ENCODE measurements around the gene MAB21L1. TPM values are rescaled to one million over a fixed set of nuclear protein-coding genes. Genes with fewer than 3 reads are reported as not detected.

The MAB21L1 gene
- total RNA-seq, 1 experiment from 2014 or later = not detected

DNA sequence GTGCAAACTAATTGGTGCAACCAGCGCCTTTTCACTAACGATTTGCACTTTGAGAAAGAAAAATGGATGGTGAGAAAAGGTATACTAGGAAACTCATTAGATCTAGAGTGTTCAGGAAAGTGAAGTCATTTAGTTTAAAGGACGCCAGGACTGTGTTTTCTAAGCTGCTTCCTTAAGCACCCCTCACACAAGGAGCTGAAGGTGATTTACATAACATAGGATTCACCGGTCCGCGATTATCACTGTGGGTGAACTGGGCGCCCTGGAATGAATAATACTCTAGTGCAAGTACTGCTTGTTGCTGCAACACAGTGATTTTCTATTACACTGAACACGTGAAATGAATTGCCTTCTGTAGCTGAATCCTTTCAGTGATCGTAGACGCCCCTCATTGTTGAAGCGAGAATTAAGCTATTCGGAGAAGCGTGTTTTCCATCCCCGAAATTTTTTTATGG lies 2.6 kb upstream of the MAB21L1 start:
- in situ Hi-C loops (cut with HindIII; ENCODE audit: low pct_unique_long_range_greater_than_20kb, low sequenced_read_pairs) (no loop called here), intact Hi-C loops (cut with micrococcal nuclease; ENCODE audit: unreplicated experiment) (no loop called here)
- CTCF ChIA-PET = no interaction called here
- Histone ChIP-seq H3K27me3 (ENCODE audit: control insufficient read depth, insufficient read depth, low read length) (no peaks in the 10 kb centered on the region), H3K4me1 (ENCODE audit: control insufficient read depth, insufficient read depth, low read length) (no peaks in the 10 kb centered on the region), H3K36me3 (ENCODE audit: control insufficient read depth, insufficient read depth, low read length) (no peaks in the 10 kb centered on the region), H3K9me3 (ENCODE audit: control insufficient read depth, insufficient read depth, low read depth, low read length) (no peaks in the 10 kb centered on the region), H3K27ac (ENCODE audit: low read length) (no peak overlapping the region), H3K4me3 (ENCODE audit: low read depth in 2 of 2, low read length in 2 of 2) (peak overlapping the region in 1 of 2 experiments; percentile 31; a peak in 1 of 4 replicates)
- ATAC-seq (no peak), DNase-seq (ENCODE audit: low read depth, low spot score) (no peak)
- BruUV-seq (replicated peaks) = no TSS peak
- TF ChIP-seq TCF7L2 (IDR thresholded peaks at IDR 0.05; ENCODE audit: low read depth, low read length) = no peak
- no peak for TF ChIP-seq SIN3A (IDR thresholded peaks at IDR 0.05; ENCODE audit: borderline replicate concordance, insufficient read depth, low read depth, low read length)
- TF ChIP-seq, protein P1, sequence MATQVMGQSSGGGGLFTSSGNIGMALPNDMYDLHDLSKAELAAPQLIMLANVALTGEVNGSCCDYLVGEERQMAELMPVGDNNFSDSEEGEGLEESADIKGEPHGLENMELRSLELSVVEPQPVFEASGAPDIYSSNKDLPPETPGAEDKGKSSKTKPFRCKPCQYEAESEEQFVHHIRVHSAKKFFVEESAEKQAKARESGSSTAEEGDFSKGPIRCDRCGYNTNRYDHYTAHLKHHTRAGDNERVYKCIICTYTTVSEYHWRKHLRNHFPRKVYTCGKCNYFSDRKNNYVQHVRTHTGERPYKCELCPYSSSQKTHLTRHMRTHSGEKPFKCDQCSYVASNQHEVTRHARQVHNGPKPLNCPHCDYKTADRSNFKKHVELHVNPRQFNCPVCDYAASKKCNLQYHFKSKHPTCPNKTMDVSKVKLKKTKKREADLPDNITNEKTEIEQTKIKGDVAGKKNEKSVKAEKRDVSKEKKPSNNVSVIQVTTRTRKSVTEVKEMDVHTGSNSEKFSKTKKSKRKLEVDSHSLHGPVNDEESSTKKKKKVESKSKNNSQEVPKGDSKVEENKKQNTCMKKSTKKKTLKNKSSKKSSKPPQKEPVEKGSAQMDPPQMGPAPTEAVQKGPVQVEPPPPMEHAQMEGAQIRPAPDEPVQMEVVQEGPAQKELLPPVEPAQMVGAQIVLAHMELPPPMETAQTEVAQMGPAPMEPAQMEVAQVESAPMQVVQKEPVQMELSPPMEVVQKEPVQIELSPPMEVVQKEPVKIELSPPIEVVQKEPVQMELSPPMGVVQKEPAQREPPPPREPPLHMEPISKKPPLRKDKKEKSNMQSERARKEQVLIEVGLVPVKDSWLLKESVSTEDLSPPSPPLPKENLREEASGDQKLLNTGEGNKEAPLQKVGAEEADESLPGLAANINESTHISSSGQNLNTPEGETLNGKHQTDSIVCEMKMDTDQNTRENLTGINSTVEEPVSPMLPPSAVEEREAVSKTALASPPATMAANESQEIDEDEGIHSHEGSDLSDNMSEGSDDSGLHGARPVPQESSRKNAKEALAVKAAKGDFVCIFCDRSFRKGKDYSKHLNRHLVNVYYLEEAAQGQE (IDR thresholded peaks at IDR 0.05; ENCODE audit: insufficient read depth in 1 of 2, low read depth in 2 of 2, low read length in 1 of 2) = no peak
- TF ChIP-seq POLR2AphosphoS5 (IDR thresholded peaks at IDR 0.05; ENCODE audit: low read depth, low read length) = no peak
- TF ChIP-seq, protein P2, sequence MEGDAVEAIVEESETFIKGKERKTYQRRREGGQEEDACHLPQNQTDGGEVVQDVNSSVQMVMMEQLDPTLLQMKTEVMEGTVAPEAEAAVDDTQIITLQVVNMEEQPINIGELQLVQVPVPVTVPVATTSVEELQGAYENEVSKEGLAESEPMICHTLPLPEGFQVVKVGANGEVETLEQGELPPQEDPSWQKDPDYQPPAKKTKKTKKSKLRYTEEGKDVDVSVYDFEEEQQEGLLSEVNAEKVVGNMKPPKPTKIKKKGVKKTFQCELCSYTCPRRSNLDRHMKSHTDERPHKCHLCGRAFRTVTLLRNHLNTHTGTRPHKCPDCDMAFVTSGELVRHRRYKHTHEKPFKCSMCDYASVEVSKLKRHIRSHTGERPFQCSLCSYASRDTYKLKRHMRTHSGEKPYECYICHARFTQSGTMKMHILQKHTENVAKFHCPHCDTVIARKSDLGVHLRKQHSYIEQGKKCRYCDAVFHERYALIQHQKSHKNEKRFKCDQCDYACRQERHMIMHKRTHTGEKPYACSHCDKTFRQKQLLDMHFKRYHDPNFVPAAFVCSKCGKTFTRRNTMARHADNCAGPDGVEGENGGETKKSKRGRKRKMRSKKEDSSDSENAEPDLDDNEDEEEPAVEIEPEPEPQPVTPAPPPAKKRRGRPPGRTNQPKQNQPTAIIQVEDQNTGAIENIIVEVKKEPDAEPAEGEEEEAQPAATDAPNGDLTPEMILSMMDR (IDR thresholded peaks at IDR 0.05) = no peak
- POLR2A ChIA-PET = no interaction called here

DNA sequence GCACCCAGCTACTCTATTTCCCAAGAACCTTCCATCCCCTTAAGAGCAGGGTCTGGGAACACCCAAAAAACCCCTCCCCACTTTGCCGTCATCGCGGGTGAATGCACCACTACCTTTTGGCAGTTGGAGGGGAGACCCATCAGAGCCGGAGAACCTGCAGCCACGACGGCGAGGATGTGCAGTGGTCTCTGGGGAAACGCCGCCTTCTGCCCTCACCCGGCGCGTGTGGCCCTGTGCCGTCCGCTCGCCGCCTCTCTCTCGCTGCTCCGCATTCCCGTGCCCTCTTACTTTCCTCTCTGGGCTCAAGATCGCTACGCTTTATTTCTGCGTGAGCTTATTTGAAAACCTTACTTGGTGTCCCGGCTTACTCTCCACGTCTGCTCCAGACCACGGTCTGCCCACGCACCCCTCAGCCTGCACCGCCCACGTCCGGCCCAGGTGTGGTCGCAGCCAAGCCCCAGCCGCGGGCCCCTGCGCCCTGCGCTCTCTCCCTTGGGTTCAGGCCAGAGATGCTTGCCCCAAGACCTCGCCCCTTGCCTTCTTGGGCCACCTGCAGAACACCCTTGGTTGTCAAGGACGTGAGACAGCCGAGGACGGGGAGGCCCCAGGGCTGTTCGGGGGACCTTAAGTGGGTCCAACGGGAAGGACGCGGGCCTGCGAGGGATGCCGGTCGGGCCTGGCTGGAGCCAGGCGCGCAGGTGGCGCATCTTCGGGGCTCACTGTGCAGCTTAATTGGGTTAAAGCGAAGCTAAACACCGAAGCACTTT lies 2.0 kb upstream of the MAB21L1 start:
- ATAC-seq = no peak
- TF ChIP-seq, protein P2 (IDR thresholded peaks at IDR 0.05) = no peak
- TF ChIP-seq TCF7L2 (IDR thresholded peaks at IDR 0.05; ENCODE audit: low read depth, low read length) = no peak
- TF ChIP-seq POLR2AphosphoS5 (IDR thresholded peaks at IDR 0.05; ENCODE audit: low read depth, low read length) = no peak
- no peak for TF ChIP-seq SIN3A (IDR thresholded peaks at IDR 0.05; ENCODE audit: borderline replicate concordance, insufficient read depth, low read depth, low read length)
- Histone ChIP-seq H3K27ac (ENCODE audit: low read length) (no peak overlapping the region), H3K36me3 (ENCODE audit: control insufficient read depth, insufficient read depth, low read length) (no peaks in the 10 kb centered on the region), H3K27me3 (ENCODE audit: control insufficient read depth, insufficient read depth, low read length) (no peaks in the 10 kb centered on the region), H3K9me3 (ENCODE audit: control insufficient read depth, insufficient read depth, low read depth, low read length) (no peaks in the 10 kb centered on the region), H3K4me3 (ENCODE audit: low read depth in 2 of 2, low read length in 2 of 2) (peak overlapping the region in 1 of 2 experiments; percentile 31; a peak in 1 of 4 replicates), H3K4me1 (ENCODE audit: control insufficient read depth, insufficient read depth, low read length) (no peaks in the 10 kb centered on the region)
- ChIA-PET POLR2A (no interaction called here), CTCF (no interaction called here)
- in situ Hi-C loops (cut with HindIII; ENCODE audit: low pct_unique_long_range_greater_than_20kb, low sequenced_read_pairs) = no loop called here
- BruUV-seq (replicated peaks) = no TSS peak
- intact Hi-C loops (cut with micrococcal nuclease; ENCODE audit: unreplicated experiment) = no loop called here
- no peak for DNase-seq (ENCODE audit: low read depth, low spot score)

Measured in Panc1 (cell line).